Peyer's patch (tissue), 4 donors: ENCODE results near the gene MTMR6.

Experiments
- CTCF ChIP-seq, 6 experiments: fragments of 450-650 bp in 4 of 6; fragments of 200-600 bp in 2 of 6; sonication (generic) in 1 of 6; IDR thresholded peaks; one replicate each; pipeline ENCODE4 v1.5.1; 2017 to 2019; ENCODE audit warnings: antibody characterized with exemption in 6 of 6, mild to moderate bottlenecking in 3 of 6, moderate library complexity in 1 of 6
- POLR2A ChIP-seq, 2 donors: fragments of 450-650 bp; IDR thresholded peaks; one replicate each; pipeline ENCODE4 v1.5.1; 2017; ENCODE audit warnings: antibody characterized with exemption in 2 of 2, mild to moderate bottlenecking in 2 of 2, moderate library complexity in 2 of 2

GRCh38 chr13:25291691-25292090 lies 4.4 kb upstream of the MTMR6 start:
- TF ChIP-seq CTCF (IDR thresholded peaks at IDR 0.05) (no peak), POLR2A (IDR thresholded peaks at IDR 0.05) (no peak)
